ENCODE measurements around the gene TXNDC5.

The TXNDC5 gene

DNA sequence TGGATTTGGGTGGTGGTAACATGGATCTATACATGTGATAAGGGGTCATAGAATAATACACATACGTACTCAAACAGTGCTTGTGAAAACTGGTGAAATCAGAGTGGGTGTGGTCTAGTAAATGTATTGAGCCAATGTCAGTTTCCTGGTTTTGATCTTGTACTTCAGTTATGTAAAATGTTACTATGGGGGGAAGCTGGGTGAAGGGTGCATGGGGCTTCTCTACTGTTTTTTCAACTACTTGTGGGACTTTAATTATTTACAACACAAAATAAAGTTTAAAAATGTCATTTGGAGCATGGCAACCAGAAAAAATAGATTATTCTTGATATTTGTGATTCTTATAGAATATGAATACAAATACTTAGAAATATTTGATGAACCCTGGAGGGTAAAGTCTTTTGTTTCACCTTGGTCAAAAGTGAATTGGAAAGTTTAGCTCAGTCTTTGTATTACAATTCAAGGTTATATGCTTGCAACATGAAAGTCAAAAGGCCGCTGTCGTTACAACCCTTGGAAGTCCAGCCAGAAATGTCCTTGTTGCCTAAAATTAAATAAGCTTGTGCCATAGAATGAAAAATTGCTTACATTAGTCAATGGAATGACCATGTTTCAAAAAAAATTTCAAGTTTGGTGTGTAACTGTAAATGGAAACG, 74.1 kb downstream of the TXNDC5 start:
- no peak for TF ChIP-seq POLR2A (IDR thresholded peaks at IDR 0.05; ENCODE audit: low read depth, low read length)
- no peak for DNase-seq (ENCODE audit: insufficient read length, low spot score)
- no peak for FAIRE-seq

DNA sequence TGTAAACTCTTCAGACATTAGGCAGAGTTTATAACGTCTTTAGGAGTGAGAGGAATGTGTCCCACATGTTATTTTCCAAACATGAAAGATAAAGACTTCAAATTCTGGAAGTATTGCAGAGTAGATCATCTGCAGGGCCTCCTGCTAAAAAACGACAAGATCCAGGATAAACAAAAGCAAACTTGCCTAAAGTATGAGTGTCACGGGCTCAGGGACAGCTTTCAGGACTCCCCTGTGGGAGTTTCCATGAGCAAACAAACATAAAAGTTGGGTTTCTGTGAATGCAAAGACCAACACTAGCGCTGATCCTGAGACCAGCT, 76.9 kb downstream of the TXNDC5 start:
- FAIRE-seq (no peak), DNase-seq (ENCODE audit: insufficient read length, low spot score) (no peak)
- TF ChIP-seq POLR2A (IDR thresholded peaks at IDR 0.05; ENCODE audit: low read depth, low read length): no peak

DNA sequence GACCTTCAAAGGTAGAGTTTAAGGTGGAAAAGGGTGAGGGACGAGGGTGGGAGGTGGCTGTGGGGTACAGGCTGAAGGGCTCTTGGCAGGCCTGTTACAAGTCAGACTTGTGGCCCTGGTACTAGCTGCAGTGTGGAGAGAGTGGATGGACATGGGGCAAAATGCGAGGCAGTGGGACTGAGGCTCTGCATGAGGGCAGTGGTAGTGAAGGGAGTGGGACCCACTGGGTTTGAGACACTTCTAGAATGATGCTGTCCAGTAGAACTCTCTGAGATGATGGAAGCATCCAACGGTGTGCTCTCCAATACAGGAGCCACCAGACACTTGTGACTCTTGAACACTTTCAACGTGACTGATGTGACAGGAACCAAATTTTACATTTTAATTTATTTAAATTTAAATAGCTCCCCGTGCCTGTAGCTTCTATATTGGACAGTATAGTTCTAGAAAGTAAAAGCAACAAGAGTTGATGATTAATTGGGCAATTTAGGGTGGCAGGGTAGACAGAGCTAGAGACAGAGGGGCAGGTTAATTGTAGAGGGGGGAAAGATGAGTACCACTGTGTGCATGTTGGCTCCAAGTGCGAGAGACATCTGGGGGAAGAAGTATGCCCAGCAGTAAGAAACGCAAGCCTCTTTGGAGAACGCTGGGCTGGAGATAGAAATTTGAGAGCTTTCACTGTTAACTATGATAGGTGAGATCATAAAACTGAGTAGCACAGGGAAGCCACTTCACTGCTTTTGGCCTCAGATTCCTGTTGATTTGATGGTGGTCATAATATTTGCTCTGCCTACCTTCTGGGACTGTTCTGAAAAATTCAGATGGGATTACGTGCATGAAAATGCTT, 77.5 kb downstream of the TXNDC5 start:
- no peak for TF ChIP-seq POLR2A (IDR thresholded peaks at IDR 0.05; ENCODE audit: low read depth, low read length)
- FAIRE-seq (no peak), DNase-seq (ENCODE audit: insufficient read length, low spot score) (no peak)

Measured in H54 (cell line).